GM13977 (cell line): ENCODE measurements around the gene GALNT17.

ENCODE experiments used
- DNase-seq: peaks from one replicate; pipeline ENCODE4 v3.0.0; 2012; ENCODE audit warnings: low spot score
- in situ Hi-C: fragments of 300-500 bp; cut with MboI; formaldehyde crosslinking; loops from one replicate; pipeline ENCODE4 v1.12.0; 2022; ENCODE audit warnings: low sequenced_read_pairs, low pct_unique_long_range_greater_than_20kb, mixed read lengths, inconsistent platforms; ENCODE audit not compliant: unreplicated experiment
- TF ChIP-seq, protein P1 (sequence below): IDR thresholded peaks from 2 replicates; pipeline ENCODE4 v1.5.1; 2012; ENCODE audit warnings: mild to moderate bottlenecking, control low read depth; ENCODE audit not compliant: insufficient read depth; ENCODE audit errors: extremely low read depth, missing control alignments

GALNT17 gene

DNA sequence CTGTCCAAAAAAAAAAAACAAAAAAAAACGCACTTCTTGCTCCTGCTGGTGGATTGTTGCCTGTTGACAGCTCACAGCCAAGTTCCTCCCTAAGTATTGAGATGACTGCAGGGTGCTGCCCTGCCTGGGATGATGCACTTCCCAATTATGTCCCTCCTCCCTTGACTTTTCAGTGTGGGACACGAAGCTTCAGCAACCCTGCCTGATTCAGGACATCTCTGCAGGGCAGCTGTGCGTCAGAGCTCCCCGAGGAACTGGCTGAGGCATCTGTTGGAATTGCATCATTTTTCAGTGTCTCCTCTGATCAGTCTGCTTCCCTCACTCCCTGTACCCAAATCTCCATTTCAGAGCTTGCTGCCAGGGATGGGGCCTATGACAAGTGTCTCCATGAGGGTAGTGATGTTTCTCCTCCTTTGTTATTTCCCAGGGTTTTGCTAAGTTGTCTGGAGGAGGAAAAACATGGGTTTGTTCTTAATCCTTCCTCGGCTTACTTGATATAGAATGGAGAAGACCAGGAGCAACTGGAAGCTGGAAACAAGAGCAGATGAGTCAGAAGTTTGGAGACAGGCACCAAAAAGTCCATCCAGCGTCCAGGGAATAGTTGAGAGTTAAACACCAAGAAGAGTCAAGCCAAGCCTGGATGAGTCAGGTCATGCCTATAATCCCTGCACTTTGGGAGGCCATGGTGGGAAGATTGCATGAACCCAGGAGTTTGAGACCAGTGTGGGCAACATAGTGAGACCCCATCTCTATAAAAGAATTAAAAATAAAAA, 355.1 kb downstream of the GALNT17 start:
- in situ Hi-C loops: no loop called here
- TF ChIP-seq, protein P1, sequence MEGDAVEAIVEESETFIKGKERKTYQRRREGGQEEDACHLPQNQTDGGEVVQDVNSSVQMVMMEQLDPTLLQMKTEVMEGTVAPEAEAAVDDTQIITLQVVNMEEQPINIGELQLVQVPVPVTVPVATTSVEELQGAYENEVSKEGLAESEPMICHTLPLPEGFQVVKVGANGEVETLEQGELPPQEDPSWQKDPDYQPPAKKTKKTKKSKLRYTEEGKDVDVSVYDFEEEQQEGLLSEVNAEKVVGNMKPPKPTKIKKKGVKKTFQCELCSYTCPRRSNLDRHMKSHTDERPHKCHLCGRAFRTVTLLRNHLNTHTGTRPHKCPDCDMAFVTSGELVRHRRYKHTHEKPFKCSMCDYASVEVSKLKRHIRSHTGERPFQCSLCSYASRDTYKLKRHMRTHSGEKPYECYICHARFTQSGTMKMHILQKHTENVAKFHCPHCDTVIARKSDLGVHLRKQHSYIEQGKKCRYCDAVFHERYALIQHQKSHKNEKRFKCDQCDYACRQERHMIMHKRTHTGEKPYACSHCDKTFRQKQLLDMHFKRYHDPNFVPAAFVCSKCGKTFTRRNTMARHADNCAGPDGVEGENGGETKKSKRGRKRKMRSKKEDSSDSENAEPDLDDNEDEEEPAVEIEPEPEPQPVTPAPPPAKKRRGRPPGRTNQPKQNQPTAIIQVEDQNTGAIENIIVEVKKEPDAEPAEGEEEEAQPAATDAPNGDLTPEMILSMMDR: no peak
- no peak for DNase-seq

DNA sequence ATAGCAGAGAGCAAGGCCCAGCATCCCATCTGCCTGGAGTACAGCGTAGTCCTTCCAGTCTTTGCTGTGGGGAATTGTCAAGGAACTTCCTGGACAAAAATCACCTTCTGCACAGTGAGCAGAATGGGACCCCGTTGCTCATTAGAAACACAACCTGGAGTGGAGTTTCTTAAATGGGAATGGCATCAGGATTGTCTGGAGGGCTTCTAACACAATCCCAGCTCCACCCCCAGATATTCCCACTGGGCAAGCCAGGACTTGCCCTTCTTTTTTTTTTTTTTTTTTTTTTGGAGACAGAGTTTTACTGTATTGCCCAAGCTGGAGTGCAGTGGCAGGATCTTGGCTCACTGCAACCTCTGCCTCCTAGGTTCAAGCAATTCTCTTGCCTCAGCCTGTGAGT, 356.4 kb downstream of the GALNT17 start:
- no peak for DNase-seq
- TF ChIP-seq, protein P1: no peak
- in situ Hi-C loops: no loop called here

DNA sequence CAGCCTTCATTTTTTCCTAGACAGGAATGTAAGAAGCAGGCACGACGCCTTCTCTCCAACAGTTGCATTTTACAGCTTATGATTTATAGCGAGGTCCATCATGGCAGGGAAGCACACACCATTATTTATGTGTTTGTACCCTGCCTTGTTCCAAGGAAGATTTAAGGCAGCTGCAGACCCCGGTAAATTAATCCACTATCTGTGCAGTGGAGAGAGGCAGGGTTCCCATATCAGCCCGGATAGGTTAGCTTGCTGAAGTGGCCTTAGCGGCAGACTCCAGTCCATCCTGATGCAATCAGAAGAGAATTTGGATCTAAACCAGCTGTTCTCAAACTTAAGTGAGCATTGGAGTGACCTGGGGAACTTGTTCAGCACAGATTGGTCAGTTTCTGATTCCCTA, 359.4 kb downstream of the GALNT17 start:
- TF ChIP-seq, protein P1: no peak
- in situ Hi-C loops: no loop called here
- no peak for DNase-seq

DNA sequence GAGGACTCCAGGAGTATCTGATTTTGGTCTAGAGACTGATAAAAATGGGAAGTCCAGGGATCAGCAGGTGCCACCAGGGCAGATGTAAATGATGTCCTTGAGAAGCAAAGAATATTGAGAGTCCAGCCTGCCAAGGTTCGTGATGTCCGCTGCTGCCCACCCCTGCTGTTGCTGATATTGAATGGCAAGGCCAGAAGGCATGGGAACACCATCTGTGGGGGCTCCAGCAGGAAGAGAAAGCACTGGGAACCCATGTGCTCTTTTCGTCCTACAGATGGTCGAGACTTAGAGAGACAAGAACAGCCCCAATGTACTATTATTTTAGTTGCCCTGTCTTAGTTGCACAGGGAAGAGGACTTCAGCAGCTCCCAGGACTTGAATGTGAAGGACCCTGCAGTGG, 363.9 kb downstream of the GALNT17 start:
- TF ChIP-seq, protein P1: no peak
- DNase-seq: no peak
- in situ Hi-C loops: no loop called here

DNA sequence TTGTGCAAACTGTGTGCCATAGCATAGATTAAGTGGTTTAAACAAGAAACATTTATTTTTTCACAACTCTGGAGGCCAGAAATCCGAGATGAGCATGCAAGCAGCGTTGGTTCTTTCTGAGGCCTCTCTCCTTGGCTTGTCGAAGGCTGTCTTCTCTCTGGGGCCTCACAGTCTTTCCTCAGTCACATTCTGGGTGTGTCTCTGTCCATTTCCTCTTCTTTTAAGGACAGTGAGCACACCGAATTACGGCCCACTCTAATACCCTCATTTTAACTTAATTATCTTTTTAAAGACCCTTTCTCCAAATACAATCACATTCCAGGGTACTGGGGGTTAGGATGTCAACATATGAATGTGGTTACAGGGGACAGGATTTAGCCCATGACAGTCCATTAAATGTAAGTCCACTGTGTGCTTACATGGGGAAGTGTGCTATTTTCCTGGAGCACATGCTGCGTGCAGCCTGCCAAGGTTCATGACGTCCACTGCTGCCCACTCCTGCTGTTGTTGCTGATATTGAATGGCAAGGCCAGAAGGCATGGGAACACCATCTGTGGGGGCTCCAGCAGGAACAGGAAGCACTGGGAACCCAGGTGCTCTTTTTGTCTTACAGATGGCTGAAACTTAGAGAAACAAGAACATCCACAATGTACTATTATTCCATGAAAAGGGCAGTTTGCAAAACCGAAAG, 365.5 kb downstream of the GALNT17 start:
- DNase-seq: no peak
- in situ Hi-C loops: no loop called here

DNA sequence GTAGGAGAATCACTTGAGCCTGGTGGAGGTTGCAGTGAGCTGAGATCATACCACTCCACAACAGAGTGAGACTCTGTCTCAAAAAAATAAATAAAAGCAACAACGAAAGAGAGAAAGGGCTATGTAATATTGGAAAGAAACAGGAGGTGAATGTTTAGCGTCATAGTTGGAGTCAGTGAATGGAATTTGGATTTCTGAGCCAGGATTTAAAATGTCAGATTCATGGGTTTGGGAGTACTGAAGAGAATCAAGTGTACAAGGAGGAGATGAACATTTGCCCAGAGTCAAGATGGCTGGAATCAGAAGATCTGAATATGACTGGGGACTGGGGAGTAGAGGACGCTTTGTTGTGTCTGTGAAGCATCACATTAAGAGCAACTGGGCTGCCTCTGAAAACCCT, 366.4 kb downstream of the GALNT17 start:
- in situ Hi-C loops: no loop called here
- TF ChIP-seq, protein P1: no peak
- no peak for DNase-seq

More for the DNA sequence above, 365.5 kb downstream of the GALNT17 start:
- TF ChIP-seq, protein P1: no peak
